Activated T-cell treated with anti-CD3 and anti-CD28 coated beads, Interleukin-2, amount 50 U/mL, for 1 hour (primary cell): ENCODE results near the gene KRT9.
"Not testable (repeated sequence)": the region's sequence is repeated elsewhere in the genome, so short reads cannot be mapped to it uniquely, and the experiment has no call there.

Experiments
- DNase-seq: peaks from one replicate; pipeline ENCODE4 v3.0.0-alpha.2; 2020

The KRT9 gene

DNA sequence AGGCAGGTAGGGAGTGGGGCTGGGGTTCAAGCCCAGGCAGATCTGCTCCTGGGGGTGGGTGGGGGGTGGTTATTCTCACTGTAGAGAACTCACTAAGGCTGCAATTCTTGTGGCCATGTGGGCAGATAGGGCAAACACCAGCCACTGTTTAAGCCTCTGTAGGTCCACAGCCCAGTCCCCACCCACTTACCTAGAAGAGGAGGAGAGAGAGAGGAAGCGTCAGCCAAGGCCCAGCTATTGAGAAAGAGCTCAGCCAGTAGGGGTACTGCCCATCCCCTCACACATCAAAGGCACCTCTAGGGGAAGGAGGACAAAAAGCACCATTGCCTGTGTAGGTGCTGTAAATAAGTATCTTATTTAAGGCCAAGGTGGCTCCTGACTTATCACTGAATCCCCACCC, 27.8 kb upstream of the KRT9 start:
- DNase-seq, result no peak

DNA sequence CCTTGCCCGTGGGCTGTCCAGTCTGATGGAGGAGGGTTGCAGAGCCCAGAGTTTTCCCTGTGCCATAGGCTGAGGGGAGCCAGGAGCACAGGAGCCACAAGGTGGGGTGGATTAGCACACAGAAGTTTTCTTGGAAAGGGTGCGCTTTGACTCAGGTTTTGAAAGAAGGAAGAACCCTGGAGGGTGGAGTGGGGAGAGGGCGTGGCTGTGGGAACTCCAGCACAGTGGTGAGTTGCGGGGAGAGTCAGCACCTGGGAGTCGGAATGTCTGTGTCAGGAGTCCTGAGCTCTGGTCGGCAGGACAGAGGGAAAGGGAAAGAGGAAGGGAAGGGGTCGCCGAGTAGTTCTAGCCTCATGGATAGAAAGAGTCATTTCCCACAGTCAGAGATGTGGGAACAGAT, 23.7 kb upstream of the KRT9 start:
- no peak for DNase-seq

DNA sequence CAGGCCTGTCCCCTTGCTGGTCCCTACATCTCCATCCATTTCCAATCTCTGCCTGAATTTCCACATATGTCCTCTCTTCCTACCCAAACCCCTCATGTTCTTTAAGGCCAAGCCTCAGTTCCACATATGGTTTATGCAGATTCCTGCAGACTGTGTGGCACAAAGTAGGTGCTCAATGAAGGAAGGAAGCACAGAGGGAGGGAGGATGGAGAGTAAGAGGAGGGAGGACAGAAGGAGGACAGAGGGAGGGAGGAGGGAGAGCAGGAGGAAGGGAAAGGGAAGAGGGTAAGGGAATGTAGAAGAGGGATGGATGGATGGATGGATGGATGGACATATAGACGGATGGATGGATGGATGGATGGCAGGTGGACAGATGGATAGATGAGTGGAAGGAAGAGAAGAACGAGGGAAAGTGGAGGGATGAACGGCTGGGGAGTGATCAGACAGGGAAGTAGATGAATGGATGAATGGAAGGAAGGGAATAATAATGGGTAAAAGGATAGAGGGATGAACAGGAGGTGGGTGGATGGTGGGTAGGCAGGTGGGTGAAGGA, 22.6 kb upstream of the KRT9 start:
- DNase-seq, result no peak

DNA sequence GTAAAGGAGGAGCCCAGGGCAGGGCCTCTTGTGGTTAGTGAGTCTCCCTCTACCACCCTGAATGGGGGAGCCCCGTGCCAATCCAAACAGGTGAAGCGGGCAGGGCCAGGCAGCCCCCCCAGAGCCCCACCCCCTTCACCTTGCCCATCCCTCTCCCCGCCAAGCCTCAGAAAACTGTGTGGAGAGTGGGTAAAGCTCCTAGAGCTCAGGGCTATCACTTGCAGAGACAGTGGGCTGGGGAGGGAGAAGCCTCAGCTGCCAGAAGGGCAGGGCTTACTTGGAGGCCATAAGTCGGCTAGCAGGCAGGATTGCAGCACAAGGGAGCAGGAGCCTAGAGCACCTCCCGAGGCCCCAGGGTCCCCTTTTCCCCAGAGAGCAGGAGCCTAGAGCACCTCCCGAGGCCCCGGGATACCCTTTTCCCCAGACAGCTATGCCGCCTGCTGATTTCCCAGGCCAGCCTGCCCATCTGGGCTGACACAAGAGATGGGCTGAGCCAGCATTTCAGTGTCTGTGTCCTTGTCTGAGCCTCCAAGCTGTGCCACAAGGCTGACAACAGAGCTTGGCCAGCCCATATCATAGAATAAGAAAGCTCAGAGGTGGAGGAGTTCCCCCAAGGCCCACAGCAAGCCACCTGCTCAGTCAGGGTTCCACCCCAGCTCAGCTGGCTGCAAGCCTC, 21.6 kb upstream of the KRT9 start:
- no peak for DNase-seq

DNA sequence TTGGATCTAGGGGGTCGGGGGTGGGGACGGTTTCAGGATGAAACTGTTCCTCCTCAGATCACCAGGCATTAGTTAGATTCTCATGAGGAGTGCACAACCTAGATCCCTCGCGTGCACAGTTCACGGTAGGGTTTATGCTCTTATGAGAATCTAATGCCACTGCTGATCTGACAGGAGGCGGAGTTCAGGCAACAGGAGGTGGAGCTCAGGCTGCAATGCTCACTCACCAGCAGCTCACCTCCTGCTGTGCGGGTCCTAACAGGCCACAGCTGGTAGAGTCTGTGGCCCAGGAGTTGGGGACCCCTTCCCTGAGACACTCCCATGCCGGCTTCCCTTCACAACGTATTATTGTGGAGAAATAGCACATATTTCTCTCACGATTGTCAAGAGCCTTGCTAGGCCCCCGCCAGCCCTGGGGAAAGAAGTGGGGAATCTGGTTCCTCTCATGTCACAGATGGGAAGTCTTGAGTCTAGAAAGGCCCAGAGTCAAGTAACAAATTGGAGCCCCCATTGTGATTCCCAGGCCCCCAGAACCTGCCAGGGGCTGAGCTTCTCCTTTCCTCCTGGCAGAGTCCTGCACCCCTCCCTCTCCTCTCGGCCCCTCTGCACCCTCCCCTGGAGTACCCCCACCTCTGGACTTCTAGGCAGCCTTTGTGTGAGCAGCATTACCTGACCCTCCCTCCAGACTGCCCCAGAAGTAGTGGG, 20.9 kb upstream of the KRT9 start:
- DNase-seq, result no peak

DNA sequence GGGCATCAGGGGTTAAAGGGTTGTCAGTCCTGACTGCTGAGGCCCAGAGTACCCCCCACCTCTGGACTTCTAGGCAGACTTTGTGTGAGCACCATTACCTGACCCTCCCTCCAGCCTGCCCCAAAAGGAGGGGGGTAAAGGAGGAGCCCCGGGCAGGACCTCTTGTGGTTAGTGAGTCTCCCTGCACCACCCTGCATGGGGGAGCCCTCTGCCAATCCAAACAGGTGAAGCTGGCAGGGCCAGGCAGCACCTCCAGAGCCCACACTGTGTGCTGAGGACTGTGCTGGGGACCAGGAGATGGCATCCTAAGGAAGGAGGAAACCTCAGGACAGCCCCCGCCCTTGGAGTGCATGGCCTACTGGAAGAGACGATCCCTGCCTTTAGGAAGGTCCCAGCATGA, 17.4 kb upstream of the KRT9 start:
- no peak for DNase-seq

DNA sequence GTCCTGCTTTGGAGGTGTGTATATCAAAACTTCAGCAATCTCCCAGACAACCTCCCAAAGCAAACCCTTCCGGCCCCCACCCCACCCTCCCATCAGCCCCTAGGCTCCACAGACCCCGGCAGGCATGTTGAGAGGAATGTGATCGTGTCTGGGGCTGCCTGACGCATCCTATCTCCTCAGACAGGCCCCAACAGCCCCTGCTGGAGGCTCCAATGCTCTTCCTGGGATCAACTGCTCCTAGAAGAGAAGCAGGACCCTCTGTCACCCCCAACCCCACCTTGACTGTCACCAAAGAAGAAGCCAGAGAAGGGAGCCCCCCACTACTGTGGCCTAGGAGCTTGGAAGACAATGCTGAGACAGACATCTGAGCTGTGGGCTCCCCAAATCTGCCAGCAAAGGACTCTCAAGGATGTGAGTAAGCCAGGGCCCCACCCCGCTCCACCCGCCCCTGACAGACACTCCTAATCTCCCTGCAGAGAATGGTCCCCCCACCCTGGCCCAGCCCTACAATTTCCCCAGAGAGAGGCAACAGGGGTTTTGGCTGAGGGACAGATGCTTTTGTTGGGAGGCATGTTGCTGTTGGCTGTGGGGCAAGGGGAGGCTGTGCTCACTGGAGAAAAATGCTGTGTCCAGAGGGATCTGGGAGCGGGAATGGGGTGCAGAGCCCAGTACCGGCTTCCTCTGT, 16.4 kb upstream of the KRT9 start:
- DNase-seq, result no peak

DNA sequence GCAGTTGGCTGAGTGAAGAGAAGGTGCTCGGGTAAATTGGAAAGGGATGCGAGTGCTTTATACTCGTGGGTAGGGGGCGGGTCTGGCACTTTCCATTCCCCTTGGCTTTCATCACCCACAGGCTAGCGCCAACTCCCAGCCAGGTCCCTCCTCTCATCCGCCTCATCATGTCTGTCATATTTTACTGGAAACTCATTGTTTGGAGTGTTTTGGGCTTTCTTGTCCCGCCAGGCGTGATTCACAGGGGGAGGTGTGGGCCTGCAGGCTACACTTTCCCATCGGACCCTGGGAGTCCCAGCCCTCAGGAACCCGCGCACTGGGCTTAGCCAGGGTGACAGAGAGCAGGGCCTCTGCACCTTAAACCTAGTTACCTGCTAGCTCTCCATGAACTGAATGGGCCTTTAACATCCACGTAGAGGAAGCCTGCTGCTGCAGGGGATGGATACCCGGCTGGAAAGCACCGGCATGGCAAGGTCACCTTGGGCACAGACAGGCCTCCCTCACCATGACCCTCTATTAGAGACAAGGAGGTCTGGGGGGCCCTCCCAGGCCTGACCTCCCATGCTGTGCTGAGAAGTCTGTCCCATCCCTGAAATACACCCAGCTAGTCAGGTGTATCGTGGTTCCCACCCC, 15.1 kb upstream of the KRT9 start, which contains the start of gene KRT14:
KRT14 (minus strand) TSS at position 33 of the 633 bp plus-strand sequence. CDS start 61 bp downstream, outside the sequence.
- DNase-seq, result no peak

DNA sequence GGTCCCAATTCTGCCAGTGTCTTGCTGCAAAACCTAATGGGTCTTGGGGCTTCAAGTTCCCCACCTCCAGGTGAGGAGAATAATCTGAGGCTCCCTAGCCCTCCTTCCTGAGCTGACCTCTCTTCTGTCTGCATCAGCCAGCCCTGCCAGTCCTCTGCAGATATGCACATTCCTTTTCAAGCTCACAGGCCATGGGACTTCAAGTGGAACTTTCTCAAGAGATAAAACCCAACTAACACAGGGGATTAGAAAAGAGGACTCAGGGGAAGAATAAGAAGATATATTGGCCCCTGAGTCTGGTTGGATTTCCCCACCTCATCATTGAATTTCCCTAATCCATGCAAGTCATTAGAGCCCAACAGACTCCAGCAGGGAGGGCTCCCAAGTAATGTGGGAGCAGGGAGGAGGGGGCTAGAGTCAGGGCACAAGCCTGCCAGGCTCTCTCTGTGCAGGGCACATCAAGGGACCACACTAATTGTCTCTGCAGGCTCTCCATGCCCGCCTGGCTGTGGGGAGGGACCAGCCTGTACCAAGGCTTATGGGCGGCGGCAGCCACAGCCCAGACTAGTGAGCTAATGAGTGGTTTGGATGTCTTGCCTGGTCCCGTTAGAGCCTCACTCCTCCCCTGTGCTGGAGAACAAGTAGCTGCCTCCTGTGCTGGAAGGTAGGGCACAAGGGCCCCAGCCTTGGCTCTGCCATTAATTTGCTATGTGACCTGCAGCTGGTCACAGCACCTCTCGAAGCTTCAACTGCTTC, 13.6 kb upstream of the KRT9 start:
- DNase-seq, result no peak

DNA sequence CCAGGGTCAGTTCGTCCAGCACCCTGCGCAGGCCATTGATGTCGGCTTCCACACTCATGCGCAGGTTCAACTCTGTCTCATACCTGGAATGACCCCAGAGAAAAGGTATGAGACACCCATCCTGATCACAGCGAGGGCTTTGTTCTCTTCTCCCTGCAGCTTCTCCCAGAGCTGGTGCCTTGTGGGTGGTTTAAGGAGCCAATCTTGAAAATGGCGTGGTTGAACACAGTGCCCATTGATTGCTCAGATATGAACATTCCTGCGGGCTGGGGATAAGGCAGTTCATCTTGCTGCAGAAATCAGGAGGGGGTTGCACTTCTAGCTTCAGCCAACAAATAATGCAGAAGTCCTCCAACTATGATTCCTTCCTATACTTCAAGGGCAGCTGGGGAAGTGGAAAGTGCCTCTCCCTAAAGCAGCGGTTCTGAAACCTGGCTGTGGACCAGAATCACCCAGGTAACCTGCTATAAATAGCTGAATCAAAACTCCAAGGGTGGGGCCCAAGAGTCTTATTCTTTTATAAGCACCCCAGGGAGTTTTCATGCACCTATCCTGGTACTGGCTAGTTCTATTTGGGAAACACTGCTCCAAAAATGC, 12.6 kb upstream of the KRT9 start:
- DNase-seq, result not testable (repeated sequence)

DNA sequence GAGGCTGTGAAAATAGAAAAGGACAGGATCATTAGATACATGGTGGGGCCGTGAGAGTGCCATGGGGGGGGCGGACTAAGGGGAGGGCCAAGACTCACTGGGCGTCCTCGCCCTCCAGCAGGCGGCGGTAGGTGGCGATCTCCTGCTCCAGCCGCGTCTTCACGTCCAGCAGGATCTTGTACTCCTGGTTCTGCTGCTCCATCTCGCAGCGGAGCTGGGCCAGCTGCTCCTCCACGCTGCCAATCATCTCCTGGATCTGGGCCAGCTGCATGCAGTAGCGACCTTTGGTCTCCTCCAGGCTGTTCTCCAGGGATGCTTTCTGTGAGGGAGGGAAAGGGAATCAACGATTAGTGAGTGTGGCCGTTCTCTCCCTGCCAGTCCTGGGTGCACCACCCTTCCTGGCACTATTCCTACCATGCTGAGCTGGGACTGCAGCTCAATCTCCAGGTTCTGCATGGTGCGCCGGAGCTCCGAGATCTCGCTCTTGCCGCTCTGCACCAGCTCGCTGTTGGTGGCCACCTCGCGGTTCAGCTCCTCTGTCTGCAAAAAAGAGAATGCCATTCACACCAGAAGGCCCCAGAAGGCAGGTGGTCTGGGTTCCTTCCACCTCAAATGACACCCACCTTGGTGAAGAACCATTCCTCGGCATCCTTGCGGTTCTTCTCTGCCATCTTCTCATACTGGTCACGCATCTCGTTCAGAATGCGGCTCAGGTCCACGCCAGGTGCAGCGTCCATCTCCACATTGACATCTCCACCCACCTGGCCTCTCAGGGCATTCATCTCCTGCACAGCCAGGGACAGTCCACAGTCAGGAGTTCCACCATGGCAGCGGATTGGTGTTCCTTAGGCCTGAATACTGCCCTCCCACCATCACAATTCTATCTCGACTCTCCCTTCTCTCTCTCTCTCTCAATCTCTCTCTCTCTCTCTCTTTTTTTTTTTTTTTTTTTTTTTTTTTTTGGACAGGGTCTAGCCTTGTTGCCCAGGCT, 11.6 kb upstream of the KRT9 start:
- no peak for DNase-seq

DNA sequence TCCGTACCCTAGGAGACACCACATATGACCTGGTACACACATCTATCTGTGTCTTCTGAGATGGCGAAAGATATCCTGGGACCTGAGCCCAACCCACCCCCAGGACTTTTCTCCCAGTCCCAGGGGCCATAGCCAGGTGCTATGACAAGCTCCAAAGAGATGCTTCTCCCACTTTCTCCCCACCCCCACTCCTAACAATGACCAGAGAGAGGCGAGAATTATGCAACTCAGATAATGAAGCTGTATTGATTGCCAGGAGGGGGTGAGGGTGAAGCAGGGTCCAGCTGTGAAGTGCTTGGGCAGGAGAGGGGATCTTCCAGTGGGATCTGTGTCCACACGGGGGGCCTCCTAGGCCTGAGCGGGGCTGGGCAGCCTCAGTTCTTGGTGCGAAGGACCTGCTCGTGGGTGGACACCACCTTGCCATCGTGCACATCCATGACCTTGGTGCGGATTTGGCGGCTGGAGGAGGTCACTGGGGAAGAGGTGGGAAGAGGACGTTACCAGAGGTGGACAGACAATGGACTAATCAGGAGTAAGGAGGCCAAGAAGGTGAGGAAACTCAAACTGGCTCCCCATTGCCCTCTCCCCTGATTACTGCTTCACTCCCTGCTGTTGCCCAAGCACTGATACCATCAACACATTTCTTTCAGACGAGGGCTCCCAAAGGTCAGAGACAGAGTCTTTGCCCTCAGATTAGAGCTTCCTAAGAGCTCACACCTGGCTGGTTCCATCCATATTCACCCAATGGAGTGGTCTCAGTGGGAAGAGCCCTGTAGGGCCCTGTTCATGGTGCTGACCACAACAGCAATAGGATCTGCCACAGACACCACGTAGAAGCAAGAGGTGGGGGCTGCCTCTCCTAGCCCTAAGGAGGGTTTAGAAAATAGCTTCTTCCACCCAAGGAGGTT, 10.5 kb upstream of the KRT9 start:
- not testable (repeated sequence) for DNase-seq

DNA sequence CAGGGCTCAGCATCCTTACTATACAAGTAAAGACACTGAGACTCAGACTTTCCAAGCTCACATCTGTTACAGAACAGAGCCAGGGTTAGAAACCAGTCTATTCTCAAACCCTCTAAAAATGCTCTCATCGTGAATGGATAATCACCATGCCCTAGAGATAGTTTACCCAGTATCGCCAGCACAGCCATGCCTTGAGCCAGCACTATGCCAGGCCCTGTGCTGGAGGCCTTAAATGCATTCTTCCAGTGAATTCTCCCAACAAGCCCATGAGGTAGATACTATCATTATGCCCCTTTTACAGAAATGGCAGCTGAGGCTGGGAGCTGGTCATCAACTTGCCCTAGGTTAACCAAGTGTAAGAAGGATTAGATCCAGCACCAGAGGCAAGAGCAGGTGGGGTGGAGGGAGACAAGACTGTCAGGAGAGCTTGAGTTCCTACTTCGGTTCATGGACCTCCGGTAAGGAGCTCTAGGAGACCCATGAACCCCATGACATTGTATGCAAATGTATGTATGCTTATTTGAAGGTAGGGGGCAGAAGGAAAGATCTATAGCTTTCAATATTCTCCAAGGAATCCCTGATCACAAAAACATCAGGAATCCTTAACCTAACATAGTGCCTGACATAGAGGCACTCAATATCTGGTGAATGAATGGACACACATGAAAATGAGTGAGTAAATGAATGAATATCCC, 9.7 kb upstream of the KRT9 start:
- no peak for DNase-seq

DNA sequence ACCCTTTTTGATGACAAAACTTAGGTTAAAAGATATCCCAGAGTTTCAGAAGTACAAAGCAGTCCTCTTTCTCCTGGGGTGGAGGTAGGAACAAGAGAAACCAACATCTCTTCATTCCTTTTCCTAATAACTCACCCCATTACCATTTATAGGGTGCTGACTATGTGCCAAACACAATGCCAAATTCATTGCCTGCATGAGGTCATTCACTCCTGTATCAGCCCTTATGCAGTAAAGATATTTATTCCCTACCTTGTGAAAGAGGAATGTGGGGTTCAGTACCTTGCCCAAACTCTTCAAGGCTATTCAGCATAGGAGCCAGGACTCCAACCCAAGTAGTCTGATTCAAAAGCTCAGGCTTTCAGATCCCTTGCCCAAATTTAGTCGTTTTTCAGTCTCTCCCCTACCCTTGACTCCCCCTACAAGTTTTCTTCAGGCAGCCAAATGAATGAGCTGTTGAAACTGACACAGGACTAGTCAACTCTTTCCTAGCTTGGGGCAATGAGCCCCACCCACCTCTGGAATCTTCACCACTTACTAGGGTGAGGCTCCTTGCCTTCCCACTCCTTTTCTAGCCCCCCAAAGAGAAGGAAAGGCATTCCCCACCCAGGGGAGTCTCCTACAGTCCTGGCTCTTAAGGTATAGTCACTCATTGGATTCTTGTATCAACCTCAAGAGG, 9.0 kb upstream of the KRT9 start:
- DNase-seq, result no peak

DNA sequence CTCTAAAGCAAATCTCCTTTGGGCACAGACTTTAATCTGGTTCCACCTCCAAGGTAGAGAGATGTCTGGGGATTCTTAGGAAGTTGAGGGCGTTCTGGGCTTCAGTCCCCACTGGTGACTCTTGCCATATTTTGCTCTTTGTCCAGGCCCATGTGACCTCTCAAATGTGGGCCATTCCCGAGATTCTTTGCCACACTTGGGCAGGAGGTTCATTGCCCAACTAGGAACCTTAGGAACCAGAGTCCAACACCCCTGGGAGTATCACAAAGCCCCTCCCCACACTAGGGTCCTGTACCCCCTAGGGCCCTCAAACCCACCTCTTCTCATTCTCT, 8.4 kb upstream of the KRT9 start:
- no peak for DNase-seq

DNA sequence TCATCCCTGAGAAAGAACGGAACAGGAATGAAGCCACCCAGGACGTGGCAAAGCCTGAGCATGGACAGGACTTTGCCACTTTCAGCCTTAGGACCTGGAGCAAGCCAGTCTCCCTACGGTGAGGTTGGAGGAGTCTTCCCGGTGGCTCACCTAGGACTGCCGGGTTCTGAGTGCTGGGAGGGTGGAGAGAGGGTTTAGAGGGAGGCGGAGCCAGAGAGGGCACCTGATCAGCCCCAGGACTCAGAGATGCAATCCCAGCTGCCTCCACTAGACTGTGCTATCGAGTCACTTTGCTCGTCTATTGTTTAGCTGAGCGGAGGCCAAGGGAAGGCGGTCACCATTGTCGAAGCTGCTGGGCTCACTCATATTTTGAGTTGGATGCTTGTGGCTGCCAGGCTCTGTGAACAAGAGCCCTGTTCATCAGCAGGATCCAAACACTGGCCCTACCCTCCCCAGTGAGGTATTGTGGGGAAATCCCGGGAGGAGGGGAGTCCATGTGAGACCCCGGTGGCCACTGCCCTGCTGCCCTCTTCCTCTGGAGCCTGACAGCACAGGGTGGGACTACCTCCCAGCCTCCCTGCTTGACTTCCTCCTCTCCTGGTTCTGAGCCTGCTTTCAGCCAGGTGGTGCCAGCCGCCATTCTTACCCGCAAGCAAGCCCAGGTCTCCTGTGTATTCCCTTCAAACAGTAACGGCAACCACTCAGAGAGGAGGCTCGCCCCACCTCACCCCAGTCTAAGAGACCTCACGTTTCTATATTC, 7.8 kb upstream of the KRT9 start:
- DNase-seq, result peak; percentile 54

DNA sequence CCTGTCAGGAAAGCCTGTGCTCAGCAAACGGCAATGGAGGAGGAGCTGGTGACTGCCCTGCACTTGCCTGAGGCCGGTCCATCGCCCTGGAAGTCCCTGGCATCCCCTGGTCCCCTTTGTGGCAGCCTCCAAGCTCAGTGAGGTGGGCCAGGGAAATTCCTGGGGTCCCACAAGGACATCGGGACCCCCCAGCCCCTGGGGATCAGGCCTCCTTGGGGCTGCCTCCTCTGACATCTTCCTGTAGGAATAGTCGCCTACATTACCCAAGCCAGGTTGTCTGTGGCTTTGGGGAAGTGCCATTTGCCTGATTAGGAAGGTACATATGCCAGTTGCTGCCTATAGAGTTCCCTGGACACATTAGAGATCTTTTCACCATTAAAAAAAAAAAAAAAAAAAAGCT, 7.1 kb upstream of the KRT9 start:
- DNase-seq, result no peak

DNA sequence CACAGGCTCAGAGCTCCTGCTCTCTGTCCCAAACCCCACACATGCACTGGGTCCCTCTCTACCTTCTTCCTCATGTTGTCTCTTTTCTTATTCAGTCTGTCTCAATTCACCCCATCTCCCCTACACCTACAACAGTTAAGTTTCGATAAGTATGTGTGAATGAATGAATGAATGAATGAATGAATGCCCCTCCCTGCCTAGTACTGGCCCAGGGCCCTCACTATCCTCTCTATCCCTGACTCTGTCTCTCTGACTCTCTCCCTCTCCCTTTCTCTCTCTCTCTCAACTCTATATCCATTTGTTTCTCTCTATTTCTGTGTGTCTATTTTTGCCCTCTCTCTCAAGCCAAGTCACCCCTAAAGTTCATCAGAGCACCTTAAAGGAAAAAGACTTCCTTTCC, 6.7 kb upstream of the KRT9 start:
- no peak for DNase-seq
